ENCODE results near the gene SCLY. TPM values are rescaled to one million over a fixed set of nuclear protein-coding genes. Genes with fewer than 3 reads are reported as not detected.
A peak's percentile ranks its signal among the peaks of the same experiment; 100 is the strongest.

Gene SCLY
- total and polyA plus RNA-seq, 2 of the 13 experiments (the other 11 are each of a cell fraction or from before 2014, with no cell fraction given): 27.9 to 38.6 TPM

DNA sequence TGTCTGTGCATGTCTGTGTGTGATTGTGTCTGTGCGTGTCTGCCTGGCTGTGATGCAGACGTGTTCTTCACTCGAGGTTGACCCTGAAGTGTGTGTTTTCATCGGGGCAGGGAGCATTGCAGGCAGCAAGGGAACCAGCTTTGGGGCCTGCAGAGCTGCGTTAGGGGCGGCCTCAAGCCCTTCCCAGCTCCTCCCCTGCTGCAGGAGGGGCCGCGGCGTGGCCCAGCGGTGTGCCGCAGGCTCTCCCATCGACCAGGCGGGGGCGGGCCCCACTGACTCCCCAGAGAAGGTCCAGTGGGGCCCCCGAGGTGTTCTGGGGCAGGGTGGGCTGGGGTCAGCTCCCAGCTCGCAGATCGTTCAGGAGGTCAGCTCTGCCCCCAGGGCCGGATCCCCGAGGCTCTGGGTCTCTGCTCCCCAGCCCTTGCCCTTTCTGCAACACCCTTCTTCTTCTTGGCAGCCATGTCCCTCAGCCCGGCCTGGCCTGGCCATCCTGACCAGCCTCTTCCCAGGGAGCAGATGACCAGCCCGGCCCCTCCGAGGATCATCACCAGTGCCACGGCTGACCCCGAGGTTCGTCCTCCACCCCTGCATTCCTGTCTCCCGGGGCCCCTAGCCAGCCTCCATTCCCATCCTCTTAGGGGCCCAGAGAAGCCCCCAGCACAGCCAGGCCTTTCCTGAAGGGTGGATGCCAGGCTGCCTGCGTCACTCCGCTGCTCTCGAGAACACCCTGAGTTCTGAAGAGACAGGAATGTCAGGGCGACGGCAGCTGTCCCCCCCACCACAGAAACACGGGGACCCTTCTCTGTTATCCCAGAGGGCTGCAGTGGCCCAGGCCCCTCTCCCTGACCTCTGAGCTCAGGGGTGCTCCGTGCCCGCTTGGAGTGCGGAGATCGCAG lies 66.6 kb downstream of the SCLY start (continued):
- TF ChIP-seq ZNF788 (CRISPR knock-in tag; IDR thresholded peaks at IDR 0.05; ENCODE audit: borderline replicate concordance) (peak; percentile 54; the same call in 1 of the 2 replicates), FOXA1 (IDR thresholded peaks at IDR 0.05) (no peak), FOXA1 (CRISPR knock-in tag; IDR thresholded peaks at IDR 0.05) (no peak), ZFX (CRISPR knock-in tag; IDR thresholded peaks at IDR 0.05; ENCODE audit: low read depth) (peak; percentile 62; the same call in 1 of the 2 replicates), ZSCAN25 (CRISPR knock-in tag; IDR thresholded peaks at IDR 0.05) (peak; percentile 52), SUZ12 (IDR thresholded peaks at IDR 0.05; ENCODE audit: low read depth, low read length) (no peak), FOXC1 (CRISPR knock-in tag; IDR thresholded peaks at IDR 0.05; ENCODE audit: borderline replicate concordance) (0 out of 2 replicates have a peak, but pooled peaks have one; percentile 42), ZNF124 (CRISPR knock-in tag; IDR thresholded peaks at IDR 0.05) (no peak), SPEN (CRISPR knock-in tag; IDR thresholded peaks at IDR 0.05; ENCODE audit: low read depth) (peak; percentile 70; the same call in 1 of the 2 replicates), RFX3 (CRISPR knock-in tag; IDR thresholded peaks at IDR 0.05) (no peak), CHD2 (IDR thresholded peaks at IDR 0.05; ENCODE audit: low read depth, low read length) (no peak), ZNF790 (CRISPR knock-in tag; IDR thresholded peaks at IDR 0.05; ENCODE audit: borderline replicate concordance) (no peak), ZNF839 (CRISPR knock-in tag; IDR thresholded peaks at IDR 0.05; ENCODE audit: borderline replicate concordance) (no peak), ZFY (CRISPR knock-in tag; IDR thresholded peaks at IDR 0.05) (peak; percentile 61), CC2D1A (CRISPR knock-in tag; IDR thresholded peaks at IDR 0.05) (no peak)
- TF ChIP-seq, protein P1, sequence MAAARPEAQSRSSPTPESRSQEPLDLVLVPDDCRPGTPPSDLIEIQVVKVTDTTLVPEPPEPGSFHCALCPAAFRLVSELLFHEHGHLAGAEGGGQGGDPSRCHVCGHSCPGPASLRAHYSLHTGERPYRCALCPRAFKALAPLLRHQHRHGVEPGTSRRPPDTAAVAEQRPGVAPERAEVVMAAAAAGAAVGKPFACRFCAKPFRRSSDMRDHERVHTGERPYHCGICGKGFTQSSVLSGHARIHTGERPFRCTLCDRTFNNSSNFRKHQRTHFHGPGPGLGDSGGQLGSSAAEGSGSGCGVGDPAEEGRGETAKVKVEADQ (CRISPR knock-in tag; IDR thresholded peaks at IDR 0.05; ENCODE audit: borderline replicate concordance): no peak
- TF ChIP-seq, protein P2, sequence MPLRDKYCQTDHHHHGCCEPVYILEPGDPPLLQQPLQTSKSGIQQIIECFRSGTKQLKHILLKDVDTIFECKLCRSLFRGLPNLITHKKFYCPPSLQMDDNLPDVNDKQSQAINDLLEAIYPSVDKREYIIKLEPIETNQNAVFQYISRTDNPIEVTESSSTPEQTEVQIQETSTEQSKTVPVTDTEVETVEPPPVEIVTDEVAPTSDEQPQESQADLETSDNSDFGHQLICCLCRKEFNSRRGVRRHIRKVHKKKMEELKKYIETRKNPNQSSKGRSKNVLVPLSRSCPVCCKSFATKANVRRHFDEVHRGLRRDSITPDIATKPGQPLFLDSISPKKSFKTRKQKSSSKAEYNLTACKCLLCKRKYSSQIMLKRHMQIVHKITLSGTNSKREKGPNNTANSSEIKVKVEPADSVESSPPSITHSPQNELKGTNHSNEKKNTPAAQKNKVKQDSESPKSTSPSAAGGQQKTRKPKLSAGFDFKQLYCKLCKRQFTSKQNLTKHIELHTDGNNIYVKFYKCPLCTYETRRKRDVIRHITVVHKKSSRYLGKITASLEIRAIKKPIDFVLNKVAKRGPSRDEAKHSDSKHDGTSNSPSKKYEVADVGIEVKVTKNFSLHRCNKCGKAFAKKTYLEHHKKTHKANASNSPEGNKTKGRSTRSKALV (CRISPR knock-in tag; IDR thresholded peaks at IDR 0.05): no peak
- TF ChIP-seq, protein P3, sequence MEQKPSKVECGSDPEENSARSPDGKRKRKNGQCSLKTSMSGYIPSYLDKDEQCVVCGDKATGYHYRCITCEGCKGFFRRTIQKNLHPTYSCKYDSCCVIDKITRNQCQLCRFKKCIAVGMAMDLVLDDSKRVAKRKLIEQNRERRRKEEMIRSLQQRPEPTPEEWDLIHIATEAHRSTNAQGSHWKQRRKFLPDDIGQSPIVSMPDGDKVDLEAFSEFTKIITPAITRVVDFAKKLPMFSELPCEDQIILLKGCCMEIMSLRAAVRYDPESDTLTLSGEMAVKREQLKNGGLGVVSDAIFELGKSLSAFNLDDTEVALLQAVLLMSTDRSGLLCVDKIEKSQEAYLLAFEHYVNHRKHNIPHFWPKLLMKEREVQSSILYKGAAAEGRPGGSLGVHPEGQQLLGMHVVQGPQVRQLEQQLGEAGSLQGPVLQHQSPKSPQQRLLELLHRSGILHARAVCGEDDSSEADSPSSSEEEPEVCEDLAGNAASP (CRISPR knock-in tag; IDR thresholded peaks at IDR 0.05; ENCODE audit: borderline replicate concordance): 0 out of 2 replicates have a peak, but pooled peaks have one; percentile 18
- TF ChIP-seq, protein P4, sequence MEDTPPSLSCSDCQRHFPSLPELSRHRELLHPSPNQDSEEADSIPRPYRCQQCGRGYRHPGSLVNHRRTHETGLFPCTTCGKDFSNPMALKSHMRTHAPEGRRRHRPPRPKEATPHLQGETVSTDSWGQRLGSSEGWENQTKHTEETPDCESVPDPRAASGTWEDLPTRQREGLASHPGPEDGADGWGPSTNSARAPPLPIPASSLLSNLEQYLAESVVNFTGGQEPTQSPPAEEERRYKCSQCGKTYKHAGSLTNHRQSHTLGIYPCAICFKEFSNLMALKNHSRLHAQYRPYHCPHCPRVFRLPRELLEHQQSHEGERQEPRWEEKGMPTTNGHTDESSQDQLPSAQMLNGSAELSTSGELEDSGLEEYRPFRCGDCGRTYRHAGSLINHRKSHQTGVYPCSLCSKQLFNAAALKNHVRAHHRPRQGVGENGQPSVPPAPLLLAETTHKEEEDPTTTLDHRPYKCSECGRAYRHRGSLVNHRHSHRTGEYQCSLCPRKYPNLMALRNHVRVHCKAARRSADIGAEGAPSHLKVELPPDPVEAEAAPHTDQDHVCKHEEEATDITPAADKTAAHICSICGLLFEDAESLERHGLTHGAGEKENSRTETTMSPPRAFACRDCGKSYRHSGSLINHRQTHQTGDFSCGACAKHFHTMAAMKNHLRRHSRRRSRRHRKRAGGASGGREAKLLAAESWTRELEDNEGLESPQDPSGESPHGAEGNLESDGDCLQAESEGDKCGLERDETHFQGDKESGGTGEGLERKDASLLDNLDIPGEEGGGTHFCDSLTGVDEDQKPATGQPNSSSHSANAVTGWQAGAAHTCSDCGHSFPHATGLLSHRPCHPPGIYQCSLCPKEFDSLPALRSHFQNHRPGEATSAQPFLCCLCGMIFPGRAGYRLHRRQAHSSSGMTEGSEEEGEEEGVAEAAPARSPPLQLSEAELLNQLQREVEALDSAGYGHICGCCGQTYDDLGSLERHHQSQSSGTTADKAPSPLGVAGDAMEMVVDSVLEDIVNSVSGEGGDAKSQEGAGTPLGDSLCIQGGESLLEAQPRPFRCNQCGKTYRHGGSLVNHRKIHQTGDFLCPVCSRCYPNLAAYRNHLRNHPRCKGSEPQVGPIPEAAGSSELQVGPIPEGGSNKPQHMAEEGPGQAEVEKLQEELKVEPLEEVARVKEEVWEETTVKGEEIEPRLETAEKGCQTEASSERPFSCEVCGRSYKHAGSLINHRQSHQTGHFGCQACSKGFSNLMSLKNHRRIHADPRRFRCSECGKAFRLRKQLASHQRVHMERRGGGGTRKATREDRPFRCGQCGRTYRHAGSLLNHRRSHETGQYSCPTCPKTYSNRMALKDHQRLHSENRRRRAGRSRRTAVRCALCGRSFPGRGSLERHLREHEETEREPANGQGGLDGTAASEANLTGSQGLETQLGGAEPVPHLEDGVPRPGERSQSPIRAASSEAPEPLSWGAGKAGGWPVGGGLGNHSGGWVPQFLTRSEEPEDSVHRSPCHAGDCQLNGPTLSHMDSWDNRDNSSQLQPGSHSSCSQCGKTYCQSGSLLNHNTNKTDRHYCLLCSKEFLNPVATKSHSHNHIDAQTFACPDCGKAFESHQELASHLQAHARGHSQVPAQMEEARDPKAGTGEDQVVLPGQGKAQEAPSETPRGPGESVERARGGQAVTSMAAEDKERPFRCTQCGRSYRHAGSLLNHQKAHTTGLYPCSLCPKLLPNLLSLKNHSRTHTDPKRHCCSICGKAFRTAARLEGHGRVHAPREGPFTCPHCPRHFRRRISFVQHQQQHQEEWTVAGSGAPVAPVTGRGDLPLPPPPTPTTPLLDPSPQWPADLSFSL (CRISPR knock-in tag; IDR thresholded peaks at IDR 0.05): peak; percentile 97
